A673 (cell line): ENCODE results near the gene EFCAB11.

Experiments used
- EZH2 ChIP-seq: fragments of 200-600 bp; sonication (generic); IDR thresholded peaks from 2 replicates; pipeline ENCODE4 v1.6.1; 2017; ENCODE audit warnings: borderline replicate concordance, low read depth, mild to moderate bottlenecking, mixed read lengths, antibody characterized with exemption, low read length; ENCODE audit not compliant: poor library complexity, severe bottlenecking
- TF ChIP-seq, protein P1 (sequence below): fragments of 300-800, 200-600 bp; sonication (generic); conservative IDR thresholded peaks from 2 replicates; pipeline ENCODE4 v1.5.1; 2017; ENCODE audit warnings: low read depth, mild to moderate bottlenecking, antibody characterized with exemption, low read length, moderate library complexity, mixed read lengths

DNA sequence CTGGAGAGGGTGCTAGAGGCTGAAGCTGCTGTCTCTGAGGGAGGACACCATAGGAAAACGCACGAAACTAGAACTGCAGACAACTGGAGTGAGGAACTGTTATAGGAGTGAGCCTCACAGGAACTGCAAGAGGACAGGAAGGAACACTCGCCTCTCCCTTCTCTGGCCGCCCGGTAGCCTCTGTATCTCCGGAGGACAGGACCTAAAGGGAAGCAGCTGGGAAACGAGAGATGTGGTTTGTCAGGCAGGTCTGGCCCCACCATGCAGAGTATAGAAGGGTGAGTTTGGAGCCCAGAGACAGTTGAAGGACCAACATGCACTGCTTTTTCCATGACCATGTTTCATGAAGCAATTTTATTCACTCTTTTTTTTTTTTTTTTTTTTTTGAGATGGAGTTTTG is 127.3 kb downstream of the EFCAB11 start:
- TF ChIP-seq, protein P1, sequence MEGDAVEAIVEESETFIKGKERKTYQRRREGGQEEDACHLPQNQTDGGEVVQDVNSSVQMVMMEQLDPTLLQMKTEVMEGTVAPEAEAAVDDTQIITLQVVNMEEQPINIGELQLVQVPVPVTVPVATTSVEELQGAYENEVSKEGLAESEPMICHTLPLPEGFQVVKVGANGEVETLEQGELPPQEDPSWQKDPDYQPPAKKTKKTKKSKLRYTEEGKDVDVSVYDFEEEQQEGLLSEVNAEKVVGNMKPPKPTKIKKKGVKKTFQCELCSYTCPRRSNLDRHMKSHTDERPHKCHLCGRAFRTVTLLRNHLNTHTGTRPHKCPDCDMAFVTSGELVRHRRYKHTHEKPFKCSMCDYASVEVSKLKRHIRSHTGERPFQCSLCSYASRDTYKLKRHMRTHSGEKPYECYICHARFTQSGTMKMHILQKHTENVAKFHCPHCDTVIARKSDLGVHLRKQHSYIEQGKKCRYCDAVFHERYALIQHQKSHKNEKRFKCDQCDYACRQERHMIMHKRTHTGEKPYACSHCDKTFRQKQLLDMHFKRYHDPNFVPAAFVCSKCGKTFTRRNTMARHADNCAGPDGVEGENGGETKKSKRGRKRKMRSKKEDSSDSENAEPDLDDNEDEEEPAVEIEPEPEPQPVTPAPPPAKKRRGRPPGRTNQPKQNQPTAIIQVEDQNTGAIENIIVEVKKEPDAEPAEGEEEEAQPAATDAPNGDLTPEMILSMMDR: no peak
- no peak for TF ChIP-seq EZH2
